ENCODE results near the gene C4orf50.

- TF ChIP-seq CTCF (IDR thresholded peaks at IDR 0.05): no peak
- TF ChIP-seq EZH2 (IDR thresholded peaks at IDR 0.05; ENCODE audit: borderline replicate concordance, insufficient read depth, low read depth, low read length, poor library complexity, severe bottlenecking): no peak
Measured at GRCh38 chr4:5866841-5867813, 151.1 kb downstream of the C4orf50 start.
